Measurements from ENCODE around the gene TMEM243. TPM values are rescaled to one million over a fixed set of nuclear protein-coding genes. Genes with fewer than 3 reads are reported as not detected.
"Not testable (repeated sequence)": the region's sequence is repeated elsewhere in the genome, so short reads cannot be mapped to it uniquely, and the experiment has no call there.

The TMEM243 gene
- total RNA-seq, 1 experiment from 2014 or later, result 30.2 TPM

DNA sequence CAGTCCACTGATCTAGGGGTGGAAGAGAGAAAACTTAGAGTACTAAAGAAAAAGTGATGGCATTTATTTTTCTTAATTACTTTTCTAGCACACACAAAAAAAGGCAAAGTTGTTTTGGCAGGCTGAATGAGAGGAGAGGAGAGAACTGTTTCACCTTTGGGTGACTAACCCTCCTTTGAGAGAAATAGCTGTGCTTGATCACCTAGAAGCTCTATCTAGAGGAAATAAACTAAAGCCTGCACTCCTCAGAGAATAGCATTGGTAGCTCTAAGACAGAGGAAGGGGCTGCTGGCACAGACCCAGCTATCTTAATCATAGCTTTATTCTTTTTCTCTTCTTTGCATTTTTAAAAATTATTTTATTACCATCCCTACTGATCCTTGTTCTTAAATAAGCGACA is 6.3 kb downstream of the TMEM243 start:
- no peak for DNase-seq (ENCODE audit: extremely low read depth, low read depth)

DNA sequence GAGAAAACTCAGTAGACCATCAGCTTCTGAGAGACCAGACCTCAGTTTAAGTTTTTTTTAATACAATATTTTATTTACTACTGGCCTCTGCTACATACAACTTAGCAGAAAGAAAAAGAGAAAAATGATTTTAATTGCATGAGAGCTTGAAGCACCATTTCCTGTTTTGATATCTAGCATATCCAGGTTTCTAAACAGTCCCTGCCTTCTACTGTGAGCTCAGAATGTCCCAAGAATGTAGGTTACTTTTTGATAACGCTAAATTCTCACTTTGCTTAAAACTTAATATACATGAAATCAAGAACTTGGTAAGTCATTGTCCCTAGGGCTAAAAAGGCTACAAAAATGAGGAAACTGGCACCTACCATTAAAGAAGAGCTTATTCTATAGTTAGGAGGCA is 7.0 kb downstream of the TMEM243 start:
- no peak for DNase-seq (ENCODE audit: extremely low read depth, low read depth)

DNA sequence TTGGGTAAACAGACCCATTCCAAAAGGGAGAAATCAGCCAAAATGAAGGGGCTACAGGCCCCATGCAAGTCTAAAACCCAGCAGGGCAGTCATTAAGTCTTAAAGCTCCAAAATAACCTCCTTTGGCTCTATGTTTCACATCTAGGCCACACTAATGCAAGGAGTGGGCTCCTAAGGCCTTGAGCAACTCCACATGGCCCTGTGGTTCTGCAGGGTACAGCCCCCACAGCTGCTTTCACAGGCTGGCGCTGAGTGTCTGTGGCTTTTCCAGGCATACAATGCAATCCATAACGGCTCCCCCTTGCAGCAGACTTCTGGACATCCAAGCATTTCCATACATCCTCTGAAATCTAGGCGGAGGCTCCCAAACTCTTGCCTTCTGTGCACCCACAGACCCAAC is 9.0 kb downstream of the TMEM243 start:
- DNase-seq (ENCODE audit: extremely low read depth, low read depth), result no peak

DNA sequence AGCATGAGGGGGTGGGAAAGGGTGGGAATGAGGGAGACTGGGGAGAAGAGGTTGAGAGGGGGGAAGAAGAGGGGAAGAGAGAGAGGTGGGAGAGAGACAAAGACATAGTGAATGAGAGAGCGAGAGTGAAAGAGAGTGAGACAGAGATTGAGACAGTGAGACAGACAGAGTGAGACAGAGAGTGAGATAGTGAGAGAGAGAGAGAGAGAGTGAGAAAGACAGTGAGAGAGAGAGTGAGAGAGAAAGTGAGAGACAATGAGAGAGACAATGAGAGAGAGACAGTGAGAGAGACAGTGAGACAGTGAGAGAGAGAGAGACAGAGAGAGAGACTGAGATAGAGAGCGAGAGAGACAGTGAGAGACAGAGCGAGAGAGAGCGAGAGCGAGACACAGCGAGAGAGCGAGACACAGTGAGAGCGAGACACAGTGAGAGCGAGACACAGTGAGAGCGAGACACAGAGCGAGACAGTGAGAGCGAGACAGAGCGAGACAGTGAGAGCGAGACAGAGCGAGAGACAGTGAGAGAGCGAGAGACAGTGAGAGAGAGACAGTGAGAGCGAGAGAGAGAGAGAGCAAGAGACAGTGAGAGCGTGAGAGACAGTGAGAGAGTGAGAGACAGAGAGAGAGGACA is 10.1 kb downstream of the TMEM243 start:
- no peak for DNase-seq (ENCODE audit: extremely low read depth, low read depth)

DNA sequence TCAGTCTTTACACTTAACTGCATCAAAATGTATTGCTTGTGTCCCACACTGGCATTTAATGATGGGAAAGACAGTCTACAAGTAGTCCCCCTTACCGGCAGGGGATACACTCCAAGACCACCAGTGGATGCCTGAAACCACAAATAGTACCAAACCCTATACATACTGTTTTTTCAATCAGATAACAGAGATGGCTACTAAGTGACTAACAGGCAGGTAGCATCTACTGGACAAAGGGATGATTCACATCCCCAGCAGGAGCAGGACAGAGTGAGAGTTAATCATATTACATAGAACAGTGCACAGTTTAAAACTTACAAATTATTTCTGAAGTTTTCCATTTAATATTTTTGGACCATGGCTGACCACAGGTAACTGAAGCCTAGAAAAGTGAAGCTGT is 13.2 kb downstream of the TMEM243 start:
- no peak for DNase-seq (ENCODE audit: extremely low read depth, low read depth)

DNA sequence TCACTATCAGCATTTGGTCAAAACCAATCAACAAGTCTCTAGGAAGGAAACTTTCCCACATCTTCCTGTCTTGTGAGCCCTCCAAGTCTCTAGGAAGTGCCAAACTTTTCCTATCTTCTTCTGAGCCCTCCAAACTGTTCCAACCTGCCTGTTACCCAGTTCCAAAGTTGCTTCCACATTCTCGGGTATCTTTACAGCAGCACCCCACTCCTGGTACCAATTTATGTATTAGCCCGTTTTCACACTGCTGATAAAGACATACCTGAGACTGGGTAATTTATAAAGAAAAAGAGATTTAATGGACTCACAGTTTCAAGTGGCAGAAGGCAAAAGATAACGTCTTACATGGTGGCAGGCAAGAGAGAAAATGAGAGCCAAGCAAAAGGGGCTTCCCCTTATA is 13.8 kb downstream of the TMEM243 start:
- DNase-seq (ENCODE audit: extremely low read depth, low read depth), result not testable (repeated sequence)

DNA sequence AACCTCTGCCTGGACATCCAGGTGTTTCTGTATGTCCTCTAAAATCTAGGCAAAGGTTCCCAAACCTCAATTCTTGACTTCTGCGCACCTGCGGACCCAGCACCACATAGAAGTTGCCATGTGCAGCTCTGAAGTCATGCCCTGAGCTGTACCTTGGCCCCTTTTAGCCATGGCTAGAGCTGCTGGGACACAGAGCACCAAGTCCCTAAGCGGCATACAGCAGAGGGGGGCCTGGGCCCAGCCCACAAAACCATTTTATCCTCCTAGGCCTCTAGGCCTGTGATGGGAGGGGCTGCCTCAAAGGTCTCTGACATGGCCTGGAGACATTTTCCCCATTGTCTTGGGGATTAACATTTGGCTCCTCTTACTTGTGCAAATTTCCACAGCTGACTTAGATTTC is 14.6 kb downstream of the TMEM243 start:
- no peak for DNase-seq (ENCODE audit: extremely low read depth, low read depth)

DNA sequence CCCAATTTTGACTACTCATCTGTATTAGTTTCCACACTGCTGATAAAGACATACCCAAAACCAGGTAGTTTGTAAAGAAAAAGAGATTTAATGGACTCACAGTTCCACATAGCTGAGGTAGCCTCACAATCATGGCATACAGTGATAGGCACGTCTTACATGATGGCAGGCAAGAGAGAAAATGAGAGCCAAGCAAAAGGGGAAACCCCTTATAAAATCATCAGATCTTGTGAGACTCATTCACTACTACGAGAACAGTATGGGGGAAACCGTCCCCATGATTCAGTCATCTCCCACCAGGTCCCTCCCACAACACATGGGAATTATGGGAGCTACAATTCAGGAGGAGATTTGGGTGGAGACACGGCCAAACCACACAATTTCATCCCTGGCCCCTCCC is 15.6 kb downstream of the TMEM243 start:
- DNase-seq (ENCODE audit: extremely low read depth, low read depth), result not testable (repeated sequence)

DNA sequence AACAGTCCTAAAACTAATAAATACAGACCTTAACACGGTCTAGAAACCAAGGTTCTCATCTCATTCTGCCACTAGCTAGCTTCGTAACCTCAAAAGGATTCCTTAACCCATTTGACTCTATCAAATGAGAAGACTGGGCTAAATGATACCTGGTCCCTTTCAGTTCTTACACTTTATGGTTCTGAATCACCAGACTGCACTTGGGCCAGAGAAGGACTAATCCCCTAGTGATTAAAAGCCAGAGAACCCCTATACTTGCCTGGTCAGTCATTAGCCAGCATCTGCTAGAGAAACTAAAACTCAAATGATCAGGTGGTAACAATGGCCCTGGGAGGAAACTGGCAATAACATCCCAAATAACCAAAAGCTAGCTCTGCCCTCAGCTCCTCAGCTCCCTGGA is 16.8 kb downstream of the TMEM243 start:
- DNase-seq (ENCODE audit: extremely low read depth, low read depth), result no peak

DNA sequence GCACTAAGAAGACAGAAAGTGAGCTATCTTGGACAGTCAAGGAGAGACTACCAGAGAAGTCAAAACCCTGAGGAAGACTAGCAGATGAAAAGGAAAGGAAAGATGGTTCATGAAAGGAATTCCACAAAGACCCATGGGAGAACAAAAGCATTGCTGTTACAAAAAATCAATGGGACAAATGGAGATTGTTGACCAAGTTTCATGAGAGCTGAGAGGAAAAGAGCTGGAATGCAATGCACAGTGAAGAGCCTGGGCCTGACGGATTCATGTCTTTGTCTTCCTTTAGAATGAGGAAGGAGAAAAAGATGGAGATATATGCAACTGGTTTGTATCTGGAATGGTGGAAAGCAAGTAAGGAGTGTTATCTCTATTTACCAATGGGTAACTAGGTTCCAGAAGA is 17.3 kb downstream of the TMEM243 start:
- no peak for DNase-seq (ENCODE audit: extremely low read depth, low read depth)

DNA sequence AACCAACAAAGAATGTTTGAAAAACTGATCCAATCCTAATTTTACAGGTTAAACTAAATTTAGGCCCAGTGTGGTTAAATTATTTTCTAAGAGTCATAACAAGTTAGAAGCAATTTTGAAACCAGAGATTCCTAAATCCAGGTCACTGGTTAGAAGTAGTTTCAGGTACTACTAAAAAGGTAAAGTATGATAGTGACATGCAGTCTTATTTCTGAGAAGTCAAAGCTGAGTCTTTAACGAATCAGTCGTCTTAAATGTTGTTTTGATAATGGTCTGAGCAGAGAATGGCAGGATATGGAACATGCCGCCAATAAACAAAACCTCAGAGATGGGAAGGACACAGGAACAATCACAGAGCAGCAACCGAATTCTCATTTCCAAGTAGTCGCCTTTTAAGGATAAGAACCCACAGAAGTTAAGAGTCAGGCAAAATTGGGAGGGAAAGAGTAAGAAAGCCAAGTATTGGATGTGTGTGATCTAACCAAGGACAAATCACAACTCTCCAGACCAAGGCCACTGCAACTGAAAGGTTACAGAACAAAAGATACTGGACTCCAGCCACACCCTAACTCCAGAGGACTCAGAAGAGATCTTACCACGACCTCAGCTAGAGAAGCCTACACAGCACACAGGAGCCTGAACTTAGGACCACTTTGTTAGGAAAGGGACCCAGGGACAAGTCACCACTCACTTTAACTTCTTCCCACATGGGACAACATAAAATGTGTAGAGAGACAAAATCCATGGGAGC is 19.7 kb downstream of the TMEM243 start:
- no peak for DNase-seq (ENCODE audit: extremely low read depth, low read depth)

DNA sequence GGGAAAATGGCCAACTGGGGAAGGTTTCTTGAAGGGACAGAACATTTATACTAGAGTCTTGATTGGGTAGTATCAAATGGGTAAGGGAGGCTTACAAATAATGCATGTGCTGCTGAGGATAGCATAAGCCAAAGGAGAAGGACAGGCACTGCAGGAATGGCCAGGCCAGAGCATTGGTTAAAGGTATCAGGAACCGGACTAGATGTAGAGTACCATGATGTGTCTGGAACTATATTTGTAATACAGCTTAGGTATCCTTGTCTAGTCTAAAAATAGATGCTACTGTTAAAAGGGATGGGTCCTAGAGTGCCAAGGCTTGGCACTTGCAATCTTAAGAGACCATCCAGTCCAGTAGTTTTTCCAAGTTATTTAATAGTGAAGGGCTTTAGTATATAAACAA is 20.3 kb downstream of the TMEM243 start:
- no peak for DNase-seq (ENCODE audit: extremely low read depth, low read depth)

DNA sequence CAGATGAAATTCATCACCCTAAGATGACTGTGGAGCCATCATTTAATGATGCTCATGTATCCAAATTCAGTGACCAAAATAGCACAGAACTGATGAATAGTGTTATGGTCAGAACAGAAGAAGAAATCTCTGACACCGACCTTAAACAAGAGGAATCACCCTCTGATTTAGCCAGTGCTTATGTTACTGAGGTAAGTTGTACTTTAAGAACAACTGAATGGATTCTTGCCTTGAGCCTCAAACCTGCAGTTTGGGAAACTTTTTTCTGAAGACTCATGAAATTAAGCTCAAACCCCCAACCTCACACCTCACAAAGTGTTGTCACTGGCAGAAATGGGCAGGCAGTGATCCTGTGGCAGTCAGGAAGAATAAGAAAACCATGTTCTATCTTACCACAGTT is 25.6 kb downstream of the TMEM243 start:
- no peak for DNase-seq (ENCODE audit: extremely low read depth, low read depth)

DNA sequence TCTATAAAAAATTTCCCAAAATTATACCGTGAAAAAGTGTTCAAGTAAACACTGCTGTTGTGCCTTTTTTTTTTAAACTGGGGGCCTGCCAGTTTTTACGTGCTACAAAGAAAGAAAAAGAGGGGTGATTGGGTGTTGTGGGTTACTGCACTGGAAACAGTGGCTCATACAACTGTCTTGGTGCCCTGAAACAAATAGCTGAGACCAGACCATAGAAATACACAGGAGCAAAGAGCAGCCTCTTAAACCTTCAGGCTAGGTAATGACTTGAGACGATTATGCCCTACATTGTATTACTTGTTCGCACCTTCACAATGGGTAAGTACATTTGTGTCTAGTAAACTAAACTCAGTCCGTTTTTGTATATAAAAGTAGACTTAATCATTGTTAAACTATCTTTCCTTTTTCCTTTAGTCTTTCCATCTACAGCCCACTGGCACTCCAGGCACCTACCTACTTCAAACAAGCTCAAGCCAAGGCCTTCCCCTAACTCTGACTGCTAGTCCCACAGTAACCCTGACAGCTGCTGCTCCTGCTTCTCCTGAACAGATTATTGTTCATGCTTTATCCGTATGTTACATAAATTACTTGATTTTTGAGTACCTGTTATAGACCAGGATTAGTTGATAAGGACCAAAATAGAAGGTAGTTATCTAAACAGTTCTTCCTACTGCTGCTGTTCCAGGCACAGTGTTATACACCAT is 26.6 kb downstream of the TMEM243 start:
- DNase-seq (ENCODE audit: extremely low read depth, low read depth), result no peak

DNA sequence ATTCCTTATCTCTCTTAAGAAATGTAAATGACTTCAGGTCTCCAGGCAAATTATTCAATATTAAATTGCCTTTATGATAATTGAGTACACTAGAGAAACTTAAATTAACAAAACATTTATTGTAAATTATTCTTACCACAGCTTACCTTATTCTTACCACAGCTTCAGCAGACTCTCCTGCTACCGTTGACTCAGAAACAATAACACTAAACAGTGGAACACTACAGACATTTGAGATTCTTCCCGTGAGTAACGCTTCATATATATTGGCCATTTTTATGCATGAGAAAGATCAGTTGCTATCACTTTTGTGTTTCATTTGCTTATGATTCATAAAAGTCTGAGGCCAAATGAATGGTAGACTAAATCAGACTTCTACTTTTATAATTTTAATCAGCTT is 28.7 kb downstream of the TMEM243 start:
- DNase-seq (ENCODE audit: extremely low read depth, low read depth), result no peak

DNA sequence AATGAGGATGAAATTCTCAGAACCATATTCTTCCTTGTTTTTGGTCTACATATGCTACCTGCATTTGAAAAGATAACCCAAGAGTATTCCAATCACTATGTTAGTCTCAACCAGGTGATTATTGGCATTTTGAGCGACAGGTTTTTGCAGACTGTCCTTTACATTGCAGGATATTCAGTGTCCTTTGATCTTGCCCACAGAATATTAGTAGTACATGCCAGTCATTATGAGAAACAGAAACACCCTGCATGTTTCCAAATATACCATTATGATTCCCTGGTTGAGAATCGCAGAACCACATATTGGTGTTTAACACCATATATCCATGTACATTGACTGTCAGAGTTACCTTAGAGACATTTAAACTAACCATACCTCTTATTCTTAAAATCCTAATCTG is 30.6 kb downstream of the TMEM243 start:
- no peak for DNase-seq (ENCODE audit: extremely low read depth, low read depth)

DNA sequence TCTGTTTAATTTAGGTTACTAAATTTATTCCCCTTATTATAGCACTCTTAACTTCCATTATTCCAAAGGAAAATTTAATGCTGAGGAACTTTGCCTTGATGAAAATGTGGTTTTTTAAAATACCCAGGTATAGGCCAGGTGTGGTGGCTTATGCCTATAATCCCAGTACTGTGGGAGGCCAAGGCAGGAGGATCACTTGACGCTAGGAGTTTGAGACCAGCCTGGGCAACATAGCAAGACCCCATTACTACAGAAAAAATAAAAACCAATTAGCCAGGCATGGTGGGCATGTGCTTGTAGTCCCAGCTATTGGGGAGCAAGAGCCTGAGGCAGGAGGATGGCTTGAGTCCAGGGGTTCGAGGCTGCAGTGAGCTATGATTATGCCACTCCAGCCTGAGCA is 32.4 kb downstream of the TMEM243 start:
- no peak for DNase-seq (ENCODE audit: extremely low read depth, low read depth)

DNA sequence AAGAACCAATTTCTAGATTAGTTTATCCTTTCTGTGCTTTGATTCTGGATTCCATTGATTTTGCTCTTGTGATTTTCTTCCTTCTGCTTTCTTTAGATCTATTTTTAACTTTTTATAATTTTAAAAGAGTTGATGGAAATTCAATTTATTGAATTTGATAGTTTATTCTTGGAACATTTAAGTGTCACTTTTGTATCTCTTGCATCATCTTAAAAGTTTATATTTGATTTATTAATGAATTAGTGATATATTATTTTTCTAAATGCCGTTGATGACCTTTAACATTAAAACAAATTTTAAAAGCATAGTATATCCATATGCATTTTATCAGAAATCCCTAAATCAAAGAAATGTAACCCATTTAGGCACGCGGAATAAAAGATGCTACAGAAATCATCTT is 40.4 kb downstream of the TMEM243 start:
- no peak for DNase-seq (ENCODE audit: extremely low read depth, low read depth)

DNA sequence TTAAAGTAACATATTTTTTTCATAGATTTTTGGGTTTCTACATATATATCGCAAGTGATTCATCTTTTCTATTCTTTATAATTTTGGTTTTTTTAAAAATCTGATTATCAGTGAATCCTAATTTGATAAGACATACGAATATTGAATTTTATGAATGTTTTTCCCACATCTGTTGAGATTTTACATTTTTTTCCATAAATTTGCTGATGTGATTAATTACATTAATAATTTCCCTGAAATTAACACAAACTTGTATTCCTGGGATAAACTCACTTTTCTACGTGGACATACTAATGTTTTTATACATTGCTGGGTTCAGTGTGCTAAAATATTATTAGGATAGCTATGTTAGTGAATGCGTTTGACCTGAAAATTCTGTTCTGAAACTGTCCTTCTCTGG is 41.2 kb downstream of the TMEM243 start:
- DNase-seq (ENCODE audit: extremely low read depth, low read depth), result no peak

DNA sequence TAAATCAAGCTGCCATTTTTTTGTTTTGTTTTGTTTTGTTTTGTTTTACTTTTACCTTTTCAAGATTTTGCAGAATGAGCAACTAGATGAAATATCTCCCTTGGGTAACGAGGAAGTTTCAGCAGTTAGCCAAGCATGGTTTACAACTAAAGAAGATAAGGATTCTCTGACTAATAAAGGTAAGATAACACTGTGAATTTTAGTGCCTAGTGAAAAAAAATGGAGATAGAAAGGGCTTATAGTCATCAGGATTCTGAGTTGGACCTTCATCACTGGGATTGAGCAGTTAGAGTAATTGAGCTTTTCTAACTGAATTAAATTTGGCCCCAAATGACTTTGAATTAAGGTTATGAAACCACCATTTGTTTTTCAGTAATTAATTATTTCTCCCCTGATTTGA is 46.1 kb downstream of the TMEM243 start:
- no peak for DNase-seq (ENCODE audit: extremely low read depth, low read depth)

DNA sequence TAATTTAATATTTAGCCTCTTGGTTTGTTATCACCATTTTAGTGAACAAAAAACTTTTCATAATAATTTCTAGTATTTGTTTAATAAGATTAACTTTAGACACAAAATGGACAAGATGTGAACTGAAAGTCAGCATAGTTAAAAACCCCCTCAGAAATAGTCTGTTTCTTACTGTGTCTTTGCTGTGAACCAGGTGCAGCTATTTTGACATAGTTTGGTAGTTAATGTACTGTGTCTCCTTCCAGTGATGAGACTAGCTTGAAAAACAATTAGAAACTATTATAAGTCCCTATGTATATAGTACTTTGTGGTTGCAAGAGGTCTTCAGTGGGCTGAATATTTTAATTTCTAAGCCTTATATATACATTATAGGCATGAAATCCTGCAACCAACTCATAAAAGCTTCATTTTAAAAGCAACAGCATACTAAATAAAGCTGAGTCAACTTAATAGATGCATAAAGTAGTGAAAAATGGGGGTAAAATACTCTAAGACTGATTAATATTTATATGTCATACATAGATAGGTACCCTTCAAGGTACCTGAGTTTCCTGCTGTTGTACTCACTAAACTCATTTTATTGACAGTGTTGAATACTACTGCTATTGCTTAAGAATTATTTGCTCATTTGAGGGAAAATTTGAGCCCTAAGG is 48.1 kb downstream of the TMEM243 start:
- no peak for DNase-seq (ENCODE audit: extremely low read depth, low read depth)

DNA sequence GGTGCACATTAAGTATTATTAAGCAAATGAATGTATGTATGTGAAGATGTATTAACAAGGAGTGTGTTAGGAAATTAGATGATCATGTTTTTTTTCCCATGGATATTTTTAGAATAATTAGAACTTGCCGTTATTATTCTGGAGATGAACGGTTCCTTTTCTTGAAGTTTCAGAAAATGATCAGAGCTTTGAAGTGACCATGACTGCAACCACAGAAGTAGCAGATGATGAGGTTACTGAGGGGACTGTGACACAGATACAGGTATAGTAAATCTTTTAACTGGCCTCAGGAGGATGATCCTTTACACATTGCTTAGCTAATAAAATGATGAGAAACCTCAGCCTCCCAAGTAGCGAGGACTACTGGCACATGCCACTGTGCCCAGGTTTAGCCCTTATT is 48.7 kb downstream of the TMEM243 start:
- DNase-seq (ENCODE audit: extremely low read depth, low read depth), result no peak
